ENCODE data around the gene UBE2D3.

DNA sequence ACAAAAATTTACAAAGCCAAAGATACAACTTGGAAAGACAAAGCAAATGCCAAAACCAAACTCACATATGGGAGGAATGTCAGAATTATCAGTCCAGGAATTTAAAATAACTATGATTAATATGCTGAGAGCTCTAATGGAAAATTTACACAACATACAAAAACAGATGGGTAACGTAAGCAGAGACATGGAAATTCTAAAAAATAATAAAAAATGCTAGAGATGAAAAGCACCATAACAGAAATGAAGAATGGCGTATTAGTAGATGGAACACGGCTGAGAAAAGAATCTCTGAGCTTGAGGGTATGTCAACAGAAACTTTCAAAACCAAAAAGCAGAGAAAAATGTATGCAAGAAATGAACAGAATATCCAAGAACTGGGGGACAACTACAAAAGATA is 62.5 kb downstream of the UBE2D3 start:
- TF ChIP-seq CTCF (IDR thresholded peaks at IDR 0.05): no peak
- TF ChIP-seq EP300 (IDR thresholded peaks at IDR 0.05): no peak
- TF ChIP-seq POLR2AphosphoS5 (IDR thresholded peaks at IDR 0.05): no peak

Data from suprapubic skin (tissue), 4 donors.